Activated naive CD4-positive, alpha-beta T cell treated with anti-CD3 and anti-CD28 coated beads for 36 hours (primary cell): ENCODE results near the gene HIPK4. TPM values are rescaled to one million over a fixed set of nuclear protein-coding genes. Genes with fewer than 3 reads are reported as not detected.
"Not testable (repeated sequence)": the region's sequence is repeated elsewhere in the genome, so short reads cannot be mapped to it uniquely, and the experiment has no call there.

Source experiments
- CTCF ChIA-PET: fragments of 350-600 bp; sonication (Branson Sonifier 250); formaldehyde crosslinking; loops from one replicate; lab custom pipeline; 2021; ENCODE audit warnings: antibody characterized with exemption; lab: Charles Lee
- DNase-seq: peaks from one replicate; pipeline ENCODE4 v3.0.0-alpha.2; 2020
- H3K27ac Mint-ChIP-seq: one replicate; pipeline ENCODE4 v1.8.0; 2021; ENCODE audit warnings: mild to moderate bottlenecking, mixed read lengths
- H3K27me3 Mint-ChIP-seq: one replicate; pipeline ENCODE4 v1.8.0; 2021; ENCODE audit warnings: low read depth, mixed read lengths
- H3K36me3 Mint-ChIP-seq: one replicate; pipeline ENCODE4 v1.8.0; 2021; ENCODE audit warnings: low read depth, mixed read lengths
- H3K4me1 Mint-ChIP-seq: one replicate; pipeline ENCODE4 v1.8.0; 2021; ENCODE audit warnings: low read depth, mixed read lengths
- H3K4me3 Mint-ChIP-seq: one replicate; pipeline ENCODE4 v1.8.0; 2021; ENCODE audit warnings: mild to moderate bottlenecking, moderate library complexity, mixed read lengths
- H3K9me3 Mint-ChIP-seq: one replicate; pipeline ENCODE4 v1.8.0; 2021; ENCODE audit warnings: mixed read lengths
- intact Hi-C: fragments of 100-400 bp; cut with micrococcal nuclease; formaldehyde crosslinking; loops from one replicate; pipeline ENCODE4 v1.15.1; 2023
- microRNA-seq: library from miRNA; unstranded; fragments of <30 nt; microRNA quantifications from one replicate; pipeline ENCODE4 v1.2.0, GENCODE V29; 2022; ENCODE audit warnings: borderline microRNAs expressed, borderline replicate concordance
- total RNA-seq, 2 experiments: library from RNA; stranded (reverse); gene quantifications; one replicate each; pipeline ENCODE4 v1.2.3, GENCODE V29; 2021

Gene HIPK4
- total RNA-seq, 2 experiments from 2014 or later = not detected

GRCh38 chr19:40336601-40336900 lies 53.4 kb downstream of the HIPK4 start:
- Mint-ChIP-seq H3K4me3 (no peak overlapping the region), H3K9me3 (no peaks in the 10 kb centered on the region), H3K4me1 (no peaks in the 10 kb centered on the region), H3K27ac (no peak overlapping the region), H3K27me3 (no peaks in the 10 kb centered on the region), H3K36me3 (peaks cover 31% of the 10 kb centered on the region)
- intact Hi-C loops = no loop called here
- CTCF ChIA-PET = no interaction called here
- DNase-seq = no peak

- no peak overlapping the region for H3K27ac Mint-ChIP-seq
- H3K4me3 Mint-ChIP-seq = no peak overlapping the region
- H3K9me3 Mint-ChIP-seq = no peaks in the 10 kb centered on the region
- DNase-seq = no peak
- H3K27me3 Mint-ChIP-seq = no peaks in the 10 kb centered on the region
- CTCF ChIA-PET = no interaction called here
- intact Hi-C loops = no loop called here
- H3K4me1 Mint-ChIP-seq = no peaks in the 10 kb centered on the region
- H3K36me3 Mint-ChIP-seq = peaks cover 36% of the 10 kb centered on the region
These were observed 54.0 kb downstream of the HIPK4 start for GRCh38 chr19:40335855-40336600.

- no peak for DNase-seq
- Mint-ChIP-seq H3K4me1 (no peaks in the 10 kb centered on the region), H3K27me3 (no peaks in the 10 kb centered on the region), H3K4me3 (no peak overlapping the region), H3K27ac (no peak overlapping the region), H3K36me3 (peaks cover 37% of the 10 kb centered on the region), H3K9me3 (no peaks in the 10 kb centered on the region)
- intact Hi-C loops = no loop called here
- CTCF ChIA-PET = no interaction called here
These were observed 54.9 kb downstream of the HIPK4 start for GRCh38 chr19:40335101-40335500.

- H3K9me3 Mint-ChIP-seq, DNase-seq, H3K27me3 Mint-ChIP-seq, CTCF ChIA-PET, H3K27ac Mint-ChIP-seq, H3K4me3 Mint-ChIP-seq, H3K4me1 Mint-ChIP-seq, intact Hi-C loops: not testable (repeated sequence)
- peaks cover 33% of the 10 kb centered on the region for H3K36me3 Mint-ChIP-seq
These were observed 56.9 kb downstream of the HIPK4 start for GRCh38 chr19:40333083-40333482.

GRCh38 chr19:40332669-40333068 lies 57.3 kb downstream of the HIPK4 start:
- intact Hi-C loops = no loop called here
- H3K4me1 Mint-ChIP-seq = no peaks in the 10 kb centered on the region
- H3K4me3 Mint-ChIP-seq = no peak overlapping the region
- no peak for DNase-seq
- no peaks in the 10 kb centered on the region for H3K9me3 Mint-ChIP-seq
- H3K27ac Mint-ChIP-seq = no peak overlapping the region
- peaks cover 32% of the 10 kb centered on the region for H3K36me3 Mint-ChIP-seq
- CTCF ChIA-PET = no interaction called here
- H3K27me3 Mint-ChIP-seq = no peaks in the 10 kb centered on the region

GRCh38 chr19:40331052-40331451 lies 58.9 kb downstream of the HIPK4 start:
- Mint-ChIP-seq H3K36me3 (peaks cover 32% of the 10 kb centered on the region), H3K4me1 (no peaks in the 10 kb centered on the region), H3K27ac (no peak overlapping the region), H3K4me3 (no peak overlapping the region), H3K27me3 (no peaks in the 10 kb centered on the region), H3K9me3 (no peaks in the 10 kb centered on the region)
- DNase-seq = no peak
- intact Hi-C loops = no loop called here
- CTCF ChIA-PET = interaction anchor here (0.7 kb wide), 1 partner anchor 175 kb away, joined by 5 read pairs; no protein-coding TSS in a partner anchor

Small RNAs within 50 kb of the gene (microRNA-seq; reads per million reads assigned to microRNA genes)
- not detected for gene MIR6796

Other genes starting within 250 kb of the HIPK4 start
- gene MAP3K10, start 198.8 kb downstream of the HIPK4 start, total RNA-seq = 1 to 10 TPM; 8.4 to 9.3 TPM
- not detected for gene TTC9B, start 171.8 kb downstream of the HIPK4 start, total RNA-seq
- gene CCNP, start 163.5 kb downstream of the HIPK4 start, total RNA-seq = not detected
- 100 to 1,000 TPM; 152 to 159 TPM for gene AKT2, start 104.8 kb downstream of the HIPK4 start, total RNA-seq
- gene C19orf47, start 41.8 kb downstream of the HIPK4 start, total RNA-seq = 10 to 100 TPM; 13.5 to 14.6 TPM
- 10 to 100 TPM; 57.6 to 58.2 TPM for gene PLD3, start 41.5 kb downstream of the HIPK4 start, total RNA-seq
- gene PRX, start 23.2 kb upstream of the HIPK4 start, total RNA-seq = 1 to 10 TPM; 1.5 TPM
- gene SERTAD1, start 35.8 kb upstream of the HIPK4 start, total RNA-seq = 1 to 10 TPM; 8.8 to 9.2 TPM
- gene SERTAD3, start 54.2 kb upstream of the HIPK4 start, total RNA-seq = 1 to 10 TPM; 3.8 to 7.3 TPM
- 10 to 100 TPM; 29.4 to 30.2 TPM for gene BLVRB, start 75.6 kb upstream of the HIPK4 start, total RNA-seq
- gene SPTBN4, start 76.8 kb upstream of the HIPK4 start, total RNA-seq = 1 to 10 TPM in 1 of 2 experiments, under 1 TPM in 1; 0.91 to 1.1 TPM
- 10 to 100 TPM; 90.1 to 99.4 TPM for gene SHKBP1, start 186.7 kb upstream of the HIPK4 start, total RNA-seq
- 100 to 1,000 TPM; 147 to 153 TPM for gene LTBP4, start 211.2 kb upstream of the HIPK4 start, total RNA-seq